HT1080 (cell line): Measurements from ENCODE around the gene DPF1. TPM values are rescaled to one million over a fixed set of nuclear protein-coding genes. Genes with fewer than 3 reads are reported as not detected.

Experiments used
- DNase-seq: peaks from one replicate; pipeline ENCODE4 v3.0.0-alpha.2; 2015; ENCODE audit warnings: low read depth
- small RNA-seq: library from RNA; depleted of rRNA; stranded (forward); fragments of <200 nt; gene quantifications from one replicate; pipeline ENCODE3, GENCODE V24; 2014
- total RNA-seq: library from RNA; depleted of rRNA; stranded (reverse); fragments of >200 nt; shearing (Covaris generic); gene quantifications from 2 replicates; pipeline ENCODE4 v1.2.3, GENCODE V29; 2014; rRNA removed

DPF1 gene
- total RNA-seq, 1 experiment from 2014 or later = 9.5 TPM

- no peak for DNase-seq
Measured at GRCh38 chr19:38168637-38169036, 55.4 kb downstream of the DPF1 start.

- no peak for DNase-seq
Measured at GRCh38 chr19:38165335-38165734, 58.7 kb downstream of the DPF1 start.

- DNase-seq = no peak
Measured at GRCh38 chr19:38164526-38164925, 59.5 kb downstream of the DPF1 start.

DNA sequence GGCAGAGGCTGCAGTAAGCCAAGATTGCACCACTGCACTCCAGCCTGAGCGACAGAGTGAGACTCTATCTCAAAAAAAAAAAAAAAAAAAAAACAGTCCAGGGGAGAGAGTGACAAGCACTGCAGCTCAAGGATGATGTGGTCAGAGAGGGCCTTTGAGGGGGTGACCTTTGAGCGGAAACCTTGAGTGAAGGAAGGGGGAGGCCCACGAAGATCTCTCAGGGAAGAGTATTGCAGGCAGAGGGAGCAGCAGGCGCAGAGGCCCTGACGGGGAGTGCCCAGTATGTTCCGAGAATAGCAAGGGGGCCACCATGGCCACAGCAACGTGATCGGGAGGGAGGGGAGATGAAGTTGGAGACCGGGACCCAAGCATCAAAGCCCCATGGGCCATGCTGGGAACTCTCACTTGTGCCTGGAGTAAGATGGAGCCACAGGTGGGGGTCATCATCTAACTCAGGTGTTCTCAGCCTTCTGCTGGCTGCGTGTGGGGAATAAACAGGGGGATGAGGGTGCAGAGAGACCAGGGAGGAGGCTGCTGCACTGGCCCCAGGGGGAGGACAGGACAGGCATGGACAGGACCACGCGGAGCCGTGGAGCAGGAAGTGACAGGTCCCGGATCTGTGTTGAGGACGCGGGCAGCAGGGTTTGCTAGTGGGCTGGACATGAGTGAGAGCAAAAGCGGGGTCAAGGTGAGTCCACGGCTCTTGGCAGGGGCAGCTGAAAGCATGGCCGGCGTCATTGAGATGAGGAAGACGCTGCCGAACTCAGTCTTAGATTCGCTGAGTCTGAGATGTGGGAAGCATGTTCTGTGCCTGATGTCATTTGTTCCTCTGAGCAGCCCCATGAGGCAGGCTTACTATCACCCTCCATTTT lies 60.4 kb downstream of the DPF1 start:
- DNase-seq = no peak

DNA sequence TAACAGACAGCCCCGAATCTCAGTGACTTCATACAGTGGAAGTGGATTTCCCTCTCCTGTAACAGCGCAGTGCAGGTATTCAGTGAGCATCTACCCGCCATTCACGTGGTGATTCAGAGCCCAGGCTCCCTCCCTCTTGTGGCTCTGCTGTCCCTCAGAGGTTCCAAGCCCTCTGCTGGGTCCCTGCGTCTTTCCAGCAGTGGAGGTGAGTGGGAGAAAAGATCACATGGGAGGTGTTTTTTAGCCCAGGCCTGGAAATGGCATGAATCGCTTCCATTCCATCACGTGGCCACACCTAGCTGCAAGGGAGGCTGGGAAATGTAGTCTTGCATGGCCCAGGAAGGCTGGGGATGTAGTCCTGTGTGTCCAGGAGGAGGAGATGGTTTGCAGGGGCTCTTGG lies 61.4 kb downstream of the DPF1 start:
- no peak for DNase-seq

DNA sequence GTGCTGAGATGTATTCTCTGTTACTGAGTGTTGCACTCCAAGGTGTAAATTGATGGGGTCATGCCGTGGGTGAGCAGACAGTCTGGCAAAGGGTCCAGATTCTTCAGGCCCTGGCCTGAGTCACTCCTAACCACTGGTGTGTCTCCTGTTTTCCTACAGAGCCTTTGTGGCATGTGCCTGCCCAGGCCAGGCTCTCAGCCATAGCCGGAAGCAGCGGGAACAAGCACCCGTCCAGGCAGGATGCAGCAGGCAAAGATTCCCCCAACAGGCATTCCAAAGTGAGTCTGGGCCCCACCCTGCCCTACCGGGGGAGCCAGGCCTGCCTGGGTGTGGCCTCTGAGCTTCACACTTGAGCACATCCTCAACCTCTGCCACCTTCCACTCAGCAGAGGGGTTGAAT lies 61.9 kb downstream of the DPF1 start:
- no peak for DNase-seq

Small RNAs within 50 kb of the gene (small RNA-seq; reads per million reads assigned to genes)
- gene RN7SL663P = not detected

Other genes with a start within 250 kb of the DPF1 start
- not detected in 2 replicates for gene PPP1R14A, start 32.2 kb upstream of the DPF1 start, total RNA-seq
- gene SPINT2, start 40.4 kb upstream of the DPF1 start, total RNA-seq = 0.21 and 0.27 TPM in 2 replicates
- gene C19orf33, start 80.0 kb upstream of the DPF1 start, total RNA-seq = 51.9 and 85.9 TPM in 2 replicates
- 120 and 122 TPM in 2 replicates for gene YIF1B, start 91.7 kb upstream of the DPF1 start, total RNA-seq
- 0.94 and 1.9 TPM in 2 replicates for gene KCNK6, start 95.6 kb upstream of the DPF1 start, total RNA-seq
- gene CATSPERG, start 111.6 kb upstream of the DPF1 start, total RNA-seq = 0.55 and 0.73 TPM in 2 replicates
- 410 and 485 TPM in 2 replicates for gene PSMD8, start 150.3 kb upstream of the DPF1 start, total RNA-seq
- gene GGN, start 163.8 kb upstream of the DPF1 start, total RNA-seq = 0.60 and 1.0 TPM in 2 replicates
- gene SPRED3, start 164.5 kb upstream of the DPF1 start, total RNA-seq = 6.6 and 11.0 TPM in 2 replicates
- gene FAM98C, start 178.9 kb upstream of the DPF1 start, total RNA-seq = 14.3 and 16.2 TPM in 2 replicates
- gene RASGRP4, start 202.0 kb upstream of the DPF1 start, total RNA-seq = not detected in 2 replicates
- not detected in 2 replicates for gene RYR1, start 209.5 kb upstream of the DPF1 start, total RNA-seq